ENCODE data around the gene PSME1. TPM values are rescaled to one million over a fixed set of nuclear protein-coding genes. Genes with fewer than 3 reads are reported as not detected.

Gene PSME1
- total and polyA plus RNA-seq, 2 experiments from 2014 or later: 61.1 to 215 TPM

DNA sequence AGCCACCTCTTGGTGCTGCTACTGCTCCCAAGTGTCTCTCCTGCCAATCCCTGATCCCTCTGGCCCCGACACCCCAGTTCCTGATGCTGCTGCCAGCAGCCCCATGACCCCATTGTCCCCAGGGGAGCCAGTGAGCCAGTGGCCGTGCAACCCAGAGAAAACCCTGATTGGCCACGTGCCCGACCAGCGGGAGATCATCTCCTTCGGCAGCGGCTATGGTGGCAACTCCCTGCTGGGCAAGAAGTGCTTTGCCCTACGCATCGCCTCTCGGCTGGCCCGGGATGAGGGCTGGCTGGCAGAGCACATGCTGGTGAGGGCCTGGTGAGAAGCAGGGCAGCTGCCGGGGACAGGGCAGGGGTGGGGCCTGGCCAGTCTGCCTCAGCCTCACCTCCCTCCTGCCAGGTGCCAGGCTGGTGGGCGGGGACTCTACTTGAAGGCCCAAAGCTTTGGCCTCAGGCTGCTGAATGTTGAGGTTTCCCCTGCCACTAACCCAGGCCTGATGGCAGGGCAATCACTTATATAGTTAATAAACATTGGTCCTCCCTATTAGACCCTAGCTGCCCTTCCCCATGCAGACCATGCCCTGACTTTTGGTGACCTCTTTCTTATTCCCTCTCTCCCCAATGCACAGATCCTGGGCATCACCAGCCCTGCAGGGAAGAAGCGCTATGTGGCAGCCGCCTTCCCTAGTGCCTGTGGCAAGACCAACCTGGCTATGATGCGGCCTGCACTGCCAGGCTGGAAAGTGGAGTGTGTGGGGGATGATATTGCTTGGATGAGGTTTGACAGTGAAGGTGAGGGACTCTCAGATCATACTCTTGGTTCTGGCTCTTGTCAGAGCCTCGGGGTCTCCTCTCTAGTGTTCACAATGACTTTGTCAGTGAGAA lies 36.8 kb upstream of the PSME1 start (continued):
- TF ChIP-seq, protein P1, sequence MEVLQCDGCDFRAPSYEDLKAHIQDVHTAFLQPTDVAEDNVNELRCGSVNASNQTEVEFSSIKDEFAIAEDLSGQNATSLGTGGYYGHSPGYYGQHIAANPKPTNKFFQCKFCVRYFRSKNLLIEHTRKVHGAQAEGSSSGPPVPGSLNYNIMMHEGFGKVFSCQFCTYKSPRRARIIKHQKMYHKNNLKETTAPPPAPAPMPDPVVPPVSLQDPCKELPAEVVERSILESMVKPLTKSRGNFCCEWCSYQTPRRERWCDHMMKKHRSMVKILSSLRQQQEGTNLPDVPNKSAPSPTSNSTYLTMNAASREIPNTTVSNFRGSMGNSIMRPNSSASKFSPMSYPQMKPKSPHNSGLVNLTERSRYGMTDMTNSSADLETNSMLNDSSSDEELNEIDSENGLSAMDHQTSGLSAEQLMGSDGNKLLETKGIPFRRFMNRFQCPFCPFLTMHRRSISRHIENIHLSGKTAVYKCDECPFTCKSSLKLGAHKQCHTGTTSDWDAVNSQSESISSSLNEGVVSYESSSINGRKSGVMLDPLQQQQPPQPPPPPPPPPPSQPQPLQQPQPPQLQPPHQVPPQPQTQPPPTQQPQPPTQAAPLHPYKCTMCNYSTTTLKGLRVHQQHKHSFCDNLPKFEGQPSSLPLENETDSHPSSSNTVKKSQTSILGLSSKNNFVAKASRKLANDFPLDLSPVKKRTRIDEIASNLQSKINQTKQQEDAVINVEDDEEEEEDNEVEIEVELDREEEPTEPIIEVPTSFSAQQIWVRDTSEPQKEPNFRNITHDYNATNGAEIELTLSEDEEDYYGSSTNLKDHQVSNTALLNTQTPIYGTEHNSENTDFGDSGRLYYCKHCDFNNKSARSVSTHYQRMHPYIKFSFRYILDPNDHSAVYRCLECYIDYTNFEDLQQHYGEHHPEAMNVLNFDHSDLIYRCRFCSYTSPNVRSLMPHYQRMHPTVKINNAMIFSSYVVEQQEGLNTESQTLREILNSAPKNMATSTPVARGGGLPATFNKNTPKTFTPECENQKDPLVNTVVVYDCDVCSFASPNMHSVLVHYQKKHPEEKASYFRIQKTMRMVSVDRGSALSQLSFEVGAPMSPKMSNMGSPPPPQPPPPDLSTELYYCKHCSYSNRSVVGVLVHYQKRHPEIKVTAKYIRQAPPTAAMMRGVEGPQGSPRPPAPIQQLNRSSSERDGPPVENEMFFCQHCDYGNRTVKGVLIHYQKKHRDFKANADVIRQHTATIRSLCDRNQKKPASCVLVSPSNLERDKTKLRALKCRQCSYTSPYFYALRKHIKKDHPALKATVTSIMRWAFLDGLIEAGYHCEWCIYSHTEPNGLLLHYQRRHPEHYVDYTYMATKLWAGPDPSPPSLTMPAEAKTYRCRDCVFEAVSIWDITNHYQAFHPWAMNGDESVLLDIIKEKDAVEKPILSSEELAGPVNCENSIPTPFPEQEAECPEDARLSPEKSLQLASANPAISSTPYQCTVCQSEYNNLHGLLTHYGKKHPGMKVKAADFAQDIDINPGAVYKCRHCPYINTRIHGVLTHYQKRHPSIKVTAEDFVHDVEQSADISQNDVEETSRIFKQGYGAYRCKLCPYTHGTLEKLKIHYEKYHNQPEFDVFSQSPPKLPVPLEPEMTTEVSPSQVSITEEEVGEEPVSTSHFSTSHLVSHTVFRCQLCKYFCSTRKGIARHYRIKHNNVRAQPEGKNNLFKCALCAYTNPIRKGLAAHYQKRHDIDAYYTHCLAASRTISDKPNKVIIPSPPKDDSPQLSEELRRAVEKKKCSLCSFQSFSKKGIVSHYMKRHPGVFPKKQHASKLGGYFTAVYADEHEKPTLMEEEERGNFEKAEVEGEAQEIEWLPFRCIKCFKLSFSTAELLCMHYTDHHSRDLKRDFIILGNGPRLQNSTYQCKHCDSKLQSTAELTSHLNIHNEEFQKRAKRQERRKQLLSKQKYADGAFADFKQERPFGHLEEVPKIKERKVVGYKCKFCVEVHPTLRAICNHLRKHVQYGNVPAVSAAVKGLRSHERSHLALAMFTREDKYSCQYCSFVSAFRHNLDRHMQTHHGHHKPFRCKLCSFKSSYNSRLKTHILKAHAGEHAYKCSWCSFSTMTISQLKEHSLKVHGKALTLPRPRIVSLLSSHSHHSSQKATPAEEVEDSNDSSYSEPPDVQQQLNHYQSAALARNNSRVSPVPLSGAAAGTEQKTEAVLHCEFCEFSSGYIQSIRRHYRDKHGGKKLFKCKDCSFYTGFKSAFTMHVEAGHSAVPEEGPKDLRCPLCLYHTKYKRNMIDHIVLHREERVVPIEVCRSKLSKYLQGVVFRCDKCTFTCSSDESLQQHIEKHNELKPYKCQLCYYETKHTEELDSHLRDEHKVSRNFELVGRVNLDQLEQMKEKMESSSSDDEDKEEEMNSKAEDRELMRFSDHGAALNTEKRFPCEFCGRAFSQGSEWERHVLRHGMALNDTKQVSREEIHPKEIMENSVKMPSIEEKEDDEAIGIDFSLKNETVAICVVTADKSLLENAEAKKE (CRISPR knock-in tag; IDR thresholded peaks at IDR 0.05): no peak
- TF ChIP-seq ZNF331 (CRISPR knock-in tag; IDR thresholded peaks at IDR 0.05; ENCODE audit: low read depth): no peak

DNA sequence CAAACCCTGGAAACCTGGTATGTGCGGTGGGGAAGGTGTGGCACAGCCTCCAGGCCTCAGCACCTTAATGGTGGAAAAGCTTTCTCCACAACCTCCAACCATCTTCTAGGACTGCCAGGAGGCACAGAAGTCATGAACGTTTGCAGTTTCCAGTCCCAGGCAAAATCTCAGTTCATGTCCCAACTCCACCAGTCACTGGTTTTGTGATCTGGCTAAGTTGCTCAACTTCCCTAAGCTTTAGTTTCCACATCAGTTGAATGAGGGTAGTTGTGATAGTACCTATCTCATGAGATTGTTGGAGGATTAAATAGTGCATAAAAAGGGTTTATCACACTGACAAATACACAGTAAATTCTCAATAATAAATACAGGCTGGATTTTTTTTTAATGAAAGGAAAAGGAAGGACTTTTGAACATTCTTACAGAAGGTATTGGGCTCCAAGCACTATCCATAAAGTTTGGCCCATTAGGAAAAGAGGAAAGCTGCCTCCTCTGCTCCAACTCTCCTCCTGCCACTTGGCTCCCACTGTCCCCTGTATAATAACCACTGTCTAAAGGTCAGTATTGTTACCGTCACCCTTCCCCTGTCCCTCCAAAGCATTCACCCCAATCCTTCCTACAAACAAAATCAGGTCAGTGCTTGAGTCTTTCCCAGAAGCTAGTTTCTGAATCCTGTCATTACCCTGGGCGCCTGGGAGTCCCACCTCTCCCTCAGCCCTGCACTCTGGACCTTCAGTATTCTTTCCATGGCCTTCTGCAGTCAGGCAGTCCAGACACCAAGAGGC lies 35.6 kb upstream of the PSME1 start:
- ATAC-seq: no peak
- Histone ChIP-seq H4K20me1 (replicated peaks; ENCODE audit: insufficient read depth) (peaks cover 5% of the 10 kb centered on the region; the same call in 1 of the 2 replicates), H3K27me3 (ENCODE audit: insufficient read depth) (no peaks in the 10 kb centered on the region), H2AFZ (no peak overlapping the region), H3K79me2 (replicated peaks; ENCODE audit: insufficient read depth) (peaks cover 11% of the 10 kb centered on the region), H3K4me3 (no peak overlapping the region), H3K36me3 (ENCODE audit: insufficient read depth) (peaks cover 31% of the 10 kb centered on the region), H3K27ac (ENCODE audit: low read depth) (no peak overlapping the region), H3K4me2 (no peak overlapping the region), H3K9me2 (ENCODE audit: insufficient read depth) (no peaks in the 10 kb centered on the region), H3F3A (replicated peaks; ENCODE audit: low read depth) (peaks cover 10% of the 10 kb centered on the region; the same call in 1 of the 2 replicates), H3K4me1 (ENCODE audit: insufficient read depth) (peaks cover 6% of the 10 kb centered on the region)
- no peak overlapping the region for H3K27ac Mint-ChIP-seq
- no peak for DNase-seq (ENCODE audit: low spot score)
- no peak overlapping the region for H3K4me3 Mint-ChIP-seq
- TF ChIP-seq, protein P1 (CRISPR knock-in tag; IDR thresholded peaks at IDR 0.05): no peak
- no peak for TF ChIP-seq NANOG (IDR thresholded peaks at IDR 0.05; ENCODE audit: borderline replicate concordance)
- H3K36me3 Mint-ChIP-seq (ENCODE audit: low read depth): peaks cover 92% of the 10 kb centered on the region
- peaks cover 11% of the 10 kb centered on the region for H3K27me3 Mint-ChIP-seq (ENCODE audit: insufficient read depth, low read depth, poor library complexity)
- H3K4me1 Mint-ChIP-seq: peaks cover 12% of the 10 kb centered on the region
- peaks cover 14% of the 10 kb centered on the region for H3K9me3 Mint-ChIP-seq
